ENCODE measurements around the gene RSAD1. TPM values are rescaled to one million over a fixed set of nuclear protein-coding genes. Genes with fewer than 3 reads are reported as not detected.

The RSAD1 gene
- polyA plus RNA-seq, 3 donors: 52.7 to 62.3 (median 58.9) TPM

Other genes starting within 250 kb of the RSAD1 start
- gene TMEM92, start 204.4 kb upstream of the RSAD1 start, polyA plus RNA-seq (ENCODE audit: insufficient read length in 3 of 3): 1 to 10 TPM; 1.9 to 3.2 (median 3.2) TPM
- gene XYLT2, start 132.7 kb upstream of the RSAD1 start, polyA plus RNA-seq (ENCODE audit: insufficient read length in 3 of 3): 10 to 100 TPM; 25.3 to 30.3 (median 29.4) TPM
- gene MRPL27, start 105.7 kb upstream of the RSAD1 start, polyA plus RNA-seq (ENCODE audit: insufficient read length in 3 of 3): 10 to 100 TPM; 75.4 to 81.2 (median 80.8) TPM
- gene EME1, start 105.6 kb upstream of the RSAD1 start, polyA plus RNA-seq (ENCODE audit: insufficient read length in 3 of 3): 10 to 100 TPM in 1 of 3 donors, 1 to 10 TPM in 2; 7.7 to 11.9 (median 9.0) TPM
- 10 to 100 TPM; 56.7 to 67.6 (median 61.0) TPM for gene LRRC59, start 81.3 kb upstream of the RSAD1 start, polyA plus RNA-seq (ENCODE audit: insufficient read length in 3 of 3)
- gene ACSF2, start 52.6 kb upstream of the RSAD1 start, polyA plus RNA-seq (ENCODE audit: insufficient read length in 3 of 3): 100 to 1,000 TPM; 105 to 121 (median 111) TPM
- gene CHAD, start 10.0 kb upstream of the RSAD1 start, polyA plus RNA-seq (ENCODE audit: insufficient read length in 3 of 3): 1 to 10 TPM; 2.0 to 4.0 (median 3.6) TPM
- gene MYCBPAP, start 29.6 kb downstream of the RSAD1 start, polyA plus RNA-seq (ENCODE audit: insufficient read length in 3 of 3): 1 to 10 TPM; 1.4 to 2.4 (median 2.3) TPM
- 10 to 100 TPM; 15.4 to 16.8 (median 16.2) TPM for gene EPN3, start 53.9 kb downstream of the RSAD1 start, polyA plus RNA-seq (ENCODE audit: insufficient read length in 3 of 3)
- gene SPATA20, start 68.3 kb downstream of the RSAD1 start, polyA plus RNA-seq (ENCODE audit: insufficient read length in 3 of 3): 10 to 100 TPM; 46.1 to 67.4 (median 62.3) TPM
- 1 to 10 TPM; 6.3 to 8.1 (median 7.7) TPM for gene CACNA1G, start 81.9 kb downstream of the RSAD1 start, polyA plus RNA-seq (ENCODE audit: insufficient read length in 3 of 3)
- gene ABCC3, start 156.0 kb downstream of the RSAD1 start, polyA plus RNA-seq (ENCODE audit: insufficient read length in 3 of 3): 10 to 100 TPM in 2 of 3 donors, 1 to 10 TPM in 1; 8.7 to 22.2 (median 21.2) TPM
- 10 to 100 TPM; 36.8 to 46.3 (median 45.6) TPM for gene ANKRD40, start 229.1 kb downstream of the RSAD1 start, polyA plus RNA-seq (ENCODE audit: insufficient read length in 3 of 3)
- gene LUC7L3, start 240.7 kb downstream of the RSAD1 start, polyA plus RNA-seq (ENCODE audit: insufficient read length in 3 of 3): 100 to 1,000 TPM; 539 to 647 (median 601) TPM

Measured in renal pelvis (tissue), 3 donors.